Superior temporal gyrus (tissue), 1 donor: ENCODE results near the gene MLXIP.
"Not testable (repeated sequence)": the region's sequence is repeated elsewhere in the genome, so short reads cannot be mapped to it uniquely, and the experiment has no call there.

ENCODE experiments used
- DNase-seq: peaks from one replicate; pipeline ENCODE4 v3.0.0-alpha.2; 2016; ENCODE audit errors: extremely low spot score

Gene MLXIP

GRCh38 chr12:122054842-122055520 lies 23.6 kb upstream of the MLXIP start:
- DNase-seq, result no peak

GRCh38 chr12:122056406-122056805 lies 22.1 kb upstream of the MLXIP start:
- DNase-seq, result not testable (repeated sequence)

GRCh38 chr12:122057007-122057735 lies 21.4 kb upstream of the MLXIP start:
- DNase-seq, result no peak

- no peak for DNase-seq
Observed at GRCh38 chr12:122057769-122058168, 20.8 kb upstream of the MLXIP start.

GRCh38 chr12:122058549-122059149 lies 19.9 kb upstream of the MLXIP start:
- DNase-seq, result no peak

- no peak for DNase-seq
Observed at GRCh38 chr12:122059203-122059960, 19.2 kb upstream of the MLXIP start.

GRCh38 chr12:122060081-122060501 lies 18.5 kb upstream of the MLXIP start:
- no peak for DNase-seq

GRCh38 chr12:122061253-122061652 lies 17.3 kb upstream of the MLXIP start:
- DNase-seq, result no peak

- no peak for DNase-seq
Observed at GRCh38 chr12:122062832-122063693, 15.5 kb upstream of the MLXIP start.

GRCh38 chr12:122063694-122064024 lies 14.9 kb upstream of the MLXIP start:
- DNase-seq, result no peak

- peak; percentile 83 for DNase-seq
Observed at GRCh38 chr12:122064025-122064777, 14.4 kb upstream of the MLXIP start.

- no peak for DNase-seq
Observed at GRCh38 chr12:122064780-122065588, 13.6 kb upstream of the MLXIP start.

- no peak for DNase-seq
Observed at GRCh38 chr12:122067548-122067947, 11.0 kb upstream of the MLXIP start.

- no peak for DNase-seq
Observed at GRCh38 chr12:122067966-122068365, 10.6 kb upstream of the MLXIP start.

GRCh38 chr12:122072031-122072970 lies 6.3 kb upstream of the MLXIP start:
- DNase-seq, result peak; percentile 17

- DNase-seq, result no peak
Observed at GRCh38 chr12:122073815-122074214, 4.7 kb upstream of the MLXIP start.

- DNase-seq, result no peak
Observed at GRCh38 chr12:122076743-122077495, 1.6 kb upstream of the MLXIP start.

- peak; percentile 29 for DNase-seq
Observed at GRCh38 chr12:122079033-122079531, 526 bp downstream of the MLXIP start.
